CD4-positive, alpha-beta T cell treated with Interleukin-21 for 1 hour (primary cell): ENCODE data around the gene NDUFA13.
"Not testable (repeated sequence)": the region's sequence is repeated elsewhere in the genome, so short reads cannot be mapped to it uniquely, and the experiment has no call there.

Experiments
- DNase-seq: peaks from one replicate; pipeline ENCODE4 v3.0.0-alpha.2; 2020

Gene NDUFA13

GRCh38 chr19:19515642-19516519, at the start of gene NDUFA13:
NDUFA13 (plus strand) TSS chr19:19516225; CDS start chr19:19516239, 14 bp downstream.
- peak; percentile 96 for DNase-seq

GRCh38 chr19:19468424-19469050, 47.5 kb upstream of the NDUFA13 start:
- DNase-seq, result no peak

GRCh38 chr19:19470579-19470978, 45.4 kb upstream of the NDUFA13 start:
- DNase-seq, result no peak

DNA sequence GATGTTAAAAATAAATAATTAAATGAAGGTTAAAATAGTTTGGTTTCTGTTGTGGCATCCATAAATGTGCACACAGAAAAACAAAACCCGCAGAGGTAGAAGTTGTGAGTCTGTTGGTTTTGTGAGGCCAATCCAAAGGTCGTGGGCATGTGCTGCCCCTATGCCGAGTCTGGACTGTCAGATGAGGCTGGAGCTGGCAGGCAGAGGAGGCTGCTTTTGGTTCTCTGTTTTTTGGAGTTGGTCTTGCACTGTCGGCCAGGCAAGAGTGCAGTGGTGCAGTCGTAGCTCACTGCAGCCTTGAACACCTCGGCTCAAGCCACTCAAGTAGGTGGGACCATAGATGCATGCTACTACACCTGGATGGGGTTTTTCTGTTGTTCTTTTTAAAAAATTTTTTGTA, 44.3 kb upstream of the NDUFA13 start:
- no peak for DNase-seq

GRCh38 chr19:19472106-19472505, 43.9 kb upstream of the NDUFA13 start:
- not testable (repeated sequence) for DNase-seq

GRCh38 chr19:19475015-19475765, 40.8 kb upstream of the NDUFA13 start:
- DNase-seq, result no peak

GRCh38 chr19:19475849-19476828, 39.9 kb upstream of the NDUFA13 start:
- DNase-seq, result peak; percentile 31

DNA sequence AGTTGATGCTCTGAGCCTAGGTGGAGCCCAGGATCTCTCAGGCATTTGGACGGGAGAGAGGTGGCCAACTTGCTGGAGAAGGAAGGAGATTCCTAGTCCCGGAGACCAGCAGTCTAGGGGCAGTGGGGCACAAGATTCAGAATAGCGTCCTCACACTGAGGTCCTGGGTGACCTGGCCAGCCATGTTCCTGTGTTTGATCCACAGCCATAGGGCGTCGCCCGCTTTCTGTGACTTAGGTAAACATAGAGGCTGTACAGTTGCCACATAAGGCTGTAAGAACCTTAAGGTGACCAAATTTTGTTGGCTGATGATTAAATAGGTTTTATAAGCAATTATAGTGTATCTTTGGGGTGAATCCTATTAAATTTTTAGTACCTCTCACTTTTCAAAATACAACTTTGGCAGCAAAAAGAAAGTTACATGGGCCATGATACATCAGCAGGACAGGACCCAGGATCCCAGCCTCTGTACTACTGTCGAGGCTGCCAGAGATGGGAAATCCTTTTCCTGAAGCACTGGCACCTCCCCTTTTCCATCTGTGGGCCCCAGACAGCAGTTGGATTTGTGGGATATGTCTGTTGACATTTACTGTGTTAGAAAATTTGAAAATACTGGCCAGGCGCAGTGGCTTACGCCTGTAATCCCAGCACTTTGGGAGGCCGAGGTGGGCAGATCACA, 38.2 kb upstream of the NDUFA13 start:
- no peak for DNase-seq

- no peak for DNase-seq
These were observed 35.3 kb upstream of the NDUFA13 start for GRCh38 chr19:19480688-19481087.

- DNase-seq, result no peak
These were observed 33.0 kb upstream of the NDUFA13 start for GRCh38 chr19:19482809-19483596.

DNA sequence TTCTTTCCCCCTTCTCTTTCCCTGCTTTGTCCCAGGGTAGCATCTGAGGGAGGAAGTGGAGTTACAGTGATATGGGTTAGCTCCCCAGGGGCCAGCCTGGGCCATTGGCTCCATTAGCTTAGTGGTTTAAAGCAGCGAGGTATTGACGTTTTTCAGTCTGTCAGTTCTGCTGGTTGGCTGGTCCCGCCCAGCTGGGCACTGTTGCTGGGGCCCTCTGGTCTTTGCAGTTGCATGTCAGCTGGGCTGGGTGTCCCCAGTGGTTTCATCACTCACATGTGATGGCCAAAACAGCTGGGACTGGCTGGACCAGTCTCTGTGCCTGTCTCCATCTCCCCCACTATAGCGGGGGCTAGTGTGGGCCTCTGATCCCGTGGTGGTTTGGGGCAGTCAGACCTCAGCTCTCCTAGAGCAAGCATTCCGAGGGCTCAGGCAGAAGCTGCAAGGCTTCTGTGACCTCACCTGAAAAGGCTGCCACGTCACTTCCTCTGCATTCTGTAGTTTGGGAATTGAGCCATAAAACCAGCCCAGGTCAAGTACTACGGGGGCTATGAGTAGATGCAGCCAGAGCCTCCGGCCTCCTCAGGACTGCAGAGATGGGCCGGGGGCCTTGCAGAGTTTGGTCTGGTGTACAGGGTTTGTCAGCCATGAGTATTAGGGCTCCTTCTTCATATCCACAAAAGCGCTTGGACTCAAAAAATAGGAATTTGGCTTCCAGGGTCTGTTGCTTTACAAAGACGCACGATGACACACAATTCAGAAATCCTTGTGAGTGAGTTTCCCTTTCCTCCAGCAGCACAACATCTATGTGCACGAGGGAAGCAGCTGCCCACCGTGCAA, 30.6 kb upstream of the NDUFA13 start:
- no peak for DNase-seq

GRCh38 chr19:19485998-19486290, 30.1 kb upstream of the NDUFA13 start:
- DNase-seq, result no peak

- DNase-seq, result no peak
These were observed 29.5 kb upstream of the NDUFA13 start for GRCh38 chr19:19486343-19487076.

- DNase-seq, result no peak
These were observed 28.7 kb upstream of the NDUFA13 start for GRCh38 chr19:19487077-19487949.

DNA sequence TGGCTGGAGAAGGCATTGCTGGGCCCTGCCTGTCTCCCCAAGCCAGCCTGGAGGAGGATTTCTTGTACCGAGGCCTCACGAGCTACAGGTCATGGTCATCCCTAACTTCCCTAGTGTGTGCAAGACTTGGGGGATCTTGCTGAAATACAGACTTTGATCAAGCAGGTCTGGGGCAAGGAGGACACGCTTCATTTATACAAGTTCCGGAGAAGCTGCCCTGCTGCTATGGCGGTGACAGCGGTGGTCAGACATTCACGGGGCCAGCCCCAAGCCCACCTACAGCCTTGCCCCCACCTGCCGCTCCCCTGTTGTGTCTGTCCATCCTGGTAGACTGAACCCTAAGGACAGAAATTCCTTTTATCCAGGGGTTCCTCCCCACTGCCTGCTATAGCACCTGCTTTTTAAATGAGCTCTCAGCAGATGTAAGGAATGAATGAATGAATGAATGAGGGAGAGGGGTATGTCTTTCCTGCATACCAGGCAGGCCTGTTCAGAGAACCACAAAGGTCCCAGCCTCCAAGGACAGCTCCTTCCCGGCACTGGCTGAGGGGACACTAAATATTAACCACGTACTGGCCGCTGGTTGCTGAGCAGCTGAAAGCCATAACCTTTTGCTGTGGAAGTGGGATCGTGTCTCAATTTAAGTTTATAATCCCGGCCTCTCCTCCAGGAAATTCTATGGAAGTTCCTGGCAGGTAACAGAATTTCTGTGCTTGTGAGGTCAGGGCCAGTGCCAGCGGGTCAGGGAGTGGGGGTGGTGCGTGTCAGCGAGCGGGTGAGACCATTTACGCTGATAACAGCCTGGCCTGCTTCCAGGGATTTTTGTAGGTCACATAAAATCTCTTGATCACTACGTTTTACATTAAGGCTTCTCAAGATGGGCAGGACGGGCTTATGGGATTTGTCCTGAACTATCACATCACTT, 27.8 kb upstream of the NDUFA13 start:
- no peak for DNase-seq

DNA sequence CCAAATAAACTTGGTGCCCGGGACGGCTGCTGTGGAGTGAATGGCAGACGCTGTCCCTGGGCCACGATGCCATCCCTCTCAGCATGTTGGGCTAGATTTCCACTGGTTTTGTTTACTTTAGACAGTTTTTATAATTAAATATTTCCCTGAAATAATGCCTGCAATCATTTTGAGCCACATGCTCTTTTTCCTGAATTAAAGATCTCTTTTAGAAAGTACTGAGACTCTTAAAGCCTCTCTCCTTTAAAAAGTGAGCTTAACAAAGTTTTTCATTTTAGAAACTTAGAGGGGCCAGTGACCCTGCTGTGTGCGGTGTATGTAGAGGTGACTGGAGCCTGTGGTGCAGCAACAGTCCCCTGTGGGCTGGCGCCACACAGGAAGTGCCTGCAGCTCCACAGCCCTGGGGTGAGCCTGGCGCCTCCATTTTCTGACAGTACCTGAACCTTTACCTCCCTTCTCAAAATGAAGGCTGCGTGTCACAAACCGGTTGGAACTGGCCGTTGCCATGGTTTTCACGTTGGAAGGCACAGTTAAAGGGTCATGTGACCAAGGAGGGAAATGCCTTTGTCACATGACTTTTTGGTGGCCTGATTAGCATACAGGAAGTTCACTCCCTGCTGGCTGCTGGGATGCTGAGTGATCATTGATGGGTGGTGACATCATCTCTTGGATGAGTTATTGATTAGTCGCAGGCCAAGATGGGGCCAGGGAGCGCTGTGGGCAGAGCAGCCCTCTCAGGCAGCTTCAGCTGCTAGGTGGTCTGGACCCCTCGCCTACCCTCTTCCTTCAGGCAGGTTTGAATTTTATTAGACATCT, 26.9 kb upstream of the NDUFA13 start:
- DNase-seq, result peak; percentile 98
